A549 (cell line): ENCODE results near the gene SMIM35.

Source experiments
- RARB ChIP-seq: fragments of 250-450 bp; sonication (Bioruptor Pico); IDR thresholded peaks from 2 replicates; pipeline ENCODE4 v1.8.0; 2021; ENCODE audit warnings: mild to moderate bottlenecking, moderate library complexity
- TF ChIP-seq, protein P1 (sequence below): fragments of >200 bp; sonication (Bioruptor Twin); formaldehyde crosslinking; IDR thresholded peaks from 3 replicates; pipeline ENCODE4 v1.5.1; 2016
- TF ChIP-seq, protein P2 (sequence below): fragments of 150-350 bp; IDR thresholded peaks from 2 replicates; pipeline ENCODE4 v1.6.1; 2014; ENCODE audit warnings: low read depth, mild to moderate bottlenecking, low read length

DNA sequence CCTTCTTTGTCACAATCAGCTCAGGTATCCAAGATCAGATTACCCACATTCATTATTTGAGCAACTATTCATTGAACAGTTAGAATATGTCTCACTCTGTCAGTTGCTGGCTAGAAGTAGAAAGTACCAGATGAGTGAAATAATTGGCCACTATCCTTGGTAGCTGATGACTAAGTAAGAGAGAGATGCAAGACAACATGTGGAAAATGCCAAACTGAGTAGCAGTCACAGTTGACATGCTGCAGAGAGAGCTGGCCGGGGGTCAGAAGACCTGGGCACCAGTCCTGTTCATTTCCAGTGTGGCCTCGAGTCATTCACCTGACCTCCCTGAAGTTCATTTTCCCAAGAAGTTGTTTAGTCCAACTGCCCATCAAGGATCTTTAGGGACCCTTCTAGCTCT is 22.5 kb upstream of the SMIM35 start:
- TF ChIP-seq, protein P1, sequence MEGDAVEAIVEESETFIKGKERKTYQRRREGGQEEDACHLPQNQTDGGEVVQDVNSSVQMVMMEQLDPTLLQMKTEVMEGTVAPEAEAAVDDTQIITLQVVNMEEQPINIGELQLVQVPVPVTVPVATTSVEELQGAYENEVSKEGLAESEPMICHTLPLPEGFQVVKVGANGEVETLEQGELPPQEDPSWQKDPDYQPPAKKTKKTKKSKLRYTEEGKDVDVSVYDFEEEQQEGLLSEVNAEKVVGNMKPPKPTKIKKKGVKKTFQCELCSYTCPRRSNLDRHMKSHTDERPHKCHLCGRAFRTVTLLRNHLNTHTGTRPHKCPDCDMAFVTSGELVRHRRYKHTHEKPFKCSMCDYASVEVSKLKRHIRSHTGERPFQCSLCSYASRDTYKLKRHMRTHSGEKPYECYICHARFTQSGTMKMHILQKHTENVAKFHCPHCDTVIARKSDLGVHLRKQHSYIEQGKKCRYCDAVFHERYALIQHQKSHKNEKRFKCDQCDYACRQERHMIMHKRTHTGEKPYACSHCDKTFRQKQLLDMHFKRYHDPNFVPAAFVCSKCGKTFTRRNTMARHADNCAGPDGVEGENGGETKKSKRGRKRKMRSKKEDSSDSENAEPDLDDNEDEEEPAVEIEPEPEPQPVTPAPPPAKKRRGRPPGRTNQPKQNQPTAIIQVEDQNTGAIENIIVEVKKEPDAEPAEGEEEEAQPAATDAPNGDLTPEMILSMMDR = no peak
- TF ChIP-seq, protein P2, sequence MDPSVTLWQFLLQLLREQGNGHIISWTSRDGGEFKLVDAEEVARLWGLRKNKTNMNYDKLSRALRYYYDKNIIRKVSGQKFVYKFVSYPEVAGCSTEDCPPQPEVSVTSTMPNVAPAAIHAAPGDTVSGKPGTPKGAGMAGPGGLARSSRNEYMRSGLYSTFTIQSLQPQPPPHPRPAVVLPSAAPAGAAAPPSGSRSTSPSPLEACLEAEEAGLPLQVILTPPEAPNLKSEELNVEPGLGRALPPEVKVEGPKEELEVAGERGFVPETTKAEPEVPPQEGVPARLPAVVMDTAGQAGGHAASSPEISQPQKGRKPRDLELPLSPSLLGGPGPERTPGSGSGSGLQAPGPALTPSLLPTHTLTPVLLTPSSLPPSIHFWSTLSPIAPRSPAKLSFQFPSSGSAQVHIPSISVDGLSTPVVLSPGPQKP = no peak
- no peak for TF ChIP-seq RARB (CRISPR knock-in tag)
